ENCODE data around the gene MIP. TPM values are rescaled to one million over a fixed set of nuclear protein-coding genes. Genes with fewer than 3 reads are reported as not detected.

Gene MIP
- total and polyA plus RNA-seq, 10 of the 15 experiments (the other 5 are each of a cell fraction or from before 2014, with no cell fraction given): 0.04 to 0.18 (median 0.11) TPM; not detected in 3

DNA sequence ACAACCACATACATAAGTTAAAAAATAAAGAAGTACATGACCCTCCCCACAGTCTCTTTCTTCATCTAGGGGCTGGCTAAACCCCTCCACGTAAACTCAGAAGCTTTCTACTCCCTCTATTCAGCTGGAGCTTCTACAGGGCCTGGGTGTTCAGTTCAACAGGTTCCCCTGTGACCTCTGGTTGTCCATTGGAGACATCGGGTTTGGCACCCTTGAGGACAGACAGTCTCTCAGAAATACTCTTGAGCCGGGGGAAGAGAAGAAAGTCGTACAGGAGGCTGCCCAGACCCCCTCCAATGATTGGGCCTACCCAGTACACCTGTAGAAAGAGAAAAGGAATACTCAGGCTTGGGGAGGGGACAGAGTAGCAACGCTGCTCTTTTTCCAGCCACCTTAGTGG lies 3.3 kb downstream of the MIP start (continued):
- no peak for TF ChIP-seq ZBTB4 (CRISPR knock-in tag; IDR thresholded peaks at IDR 0.05)
- TF ChIP-seq, protein P1, sequence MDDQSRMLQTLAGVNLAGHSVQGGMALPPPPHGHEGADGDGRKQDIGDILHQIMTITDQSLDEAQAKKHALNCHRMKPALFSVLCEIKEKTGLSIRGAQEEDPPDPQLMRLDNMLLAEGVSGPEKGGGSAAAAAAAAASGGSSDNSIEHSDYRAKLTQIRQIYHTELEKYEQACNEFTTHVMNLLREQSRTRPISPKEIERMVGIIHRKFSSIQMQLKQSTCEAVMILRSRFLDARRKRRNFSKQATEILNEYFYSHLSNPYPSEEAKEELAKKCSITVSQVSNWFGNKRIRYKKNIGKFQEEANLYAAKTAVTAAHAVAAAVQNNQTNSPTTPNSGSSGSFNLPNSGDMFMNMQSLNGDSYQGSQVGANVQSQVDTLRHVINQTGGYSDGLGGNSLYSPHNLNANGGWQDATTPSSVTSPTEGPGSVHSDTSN (IDR thresholded peaks at IDR 0.05; ENCODE audit: insufficient replicate concordance, low read depth, low read length): no peak
- no peak for TF ChIP-seq NFYA (IDR thresholded peaks at IDR 0.05; ENCODE audit: borderline replicate concordance, low read depth, low read length)
- no peak for TF ChIP-seq RUNX3 (IDR thresholded peaks at IDR 0.05; ENCODE audit: low read length)
- TF ChIP-seq, protein P2, sequence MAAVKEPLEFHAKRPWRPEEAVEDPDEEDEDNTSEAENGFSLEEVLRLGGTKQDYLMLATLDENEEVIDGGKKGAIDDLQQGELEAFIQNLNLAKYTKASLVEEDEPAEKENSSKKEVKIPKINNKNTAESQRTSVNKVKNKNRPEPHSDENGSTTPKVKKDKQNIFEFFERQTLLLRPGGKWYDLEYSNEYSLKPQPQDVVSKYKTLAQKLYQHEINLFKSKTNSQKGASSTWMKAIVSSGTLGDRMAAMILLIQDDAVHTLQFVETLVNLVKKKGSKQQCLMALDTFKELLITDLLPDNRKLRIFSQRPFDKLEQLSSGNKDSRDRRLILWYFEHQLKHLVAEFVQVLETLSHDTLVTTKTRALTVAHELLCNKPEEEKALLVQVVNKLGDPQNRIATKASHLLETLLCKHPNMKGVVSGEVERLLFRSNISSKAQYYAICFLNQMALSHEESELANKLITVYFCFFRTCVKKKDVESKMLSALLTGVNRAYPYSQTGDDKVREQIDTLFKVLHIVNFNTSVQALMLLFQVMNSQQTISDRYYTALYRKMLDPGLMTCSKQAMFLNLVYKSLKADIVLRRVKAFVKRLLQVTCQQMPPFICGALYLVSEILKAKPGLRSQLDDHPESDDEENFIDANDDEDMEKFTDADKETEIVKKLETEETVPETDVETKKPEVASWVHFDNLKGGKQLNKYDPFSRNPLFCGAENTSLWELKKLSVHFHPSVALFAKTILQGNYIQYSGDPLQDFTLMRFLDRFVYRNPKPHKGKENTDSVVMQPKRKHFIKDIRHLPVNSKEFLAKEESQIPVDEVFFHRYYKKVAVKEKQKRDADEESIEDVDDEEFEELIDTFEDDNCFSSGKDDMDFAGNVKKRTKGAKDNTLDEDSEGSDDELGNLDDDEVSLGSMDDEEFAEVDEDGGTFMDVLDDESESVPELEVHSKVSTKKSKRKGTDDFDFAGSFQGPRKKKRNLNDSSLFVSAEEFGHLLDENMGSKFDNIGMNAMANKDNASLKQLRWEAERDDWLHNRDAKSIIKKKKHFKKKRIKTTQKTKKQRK (IDR thresholded peaks at IDR 0.05; ENCODE audit: low read depth, low read length): no peak
- TF ChIP-seq, protein P3, sequence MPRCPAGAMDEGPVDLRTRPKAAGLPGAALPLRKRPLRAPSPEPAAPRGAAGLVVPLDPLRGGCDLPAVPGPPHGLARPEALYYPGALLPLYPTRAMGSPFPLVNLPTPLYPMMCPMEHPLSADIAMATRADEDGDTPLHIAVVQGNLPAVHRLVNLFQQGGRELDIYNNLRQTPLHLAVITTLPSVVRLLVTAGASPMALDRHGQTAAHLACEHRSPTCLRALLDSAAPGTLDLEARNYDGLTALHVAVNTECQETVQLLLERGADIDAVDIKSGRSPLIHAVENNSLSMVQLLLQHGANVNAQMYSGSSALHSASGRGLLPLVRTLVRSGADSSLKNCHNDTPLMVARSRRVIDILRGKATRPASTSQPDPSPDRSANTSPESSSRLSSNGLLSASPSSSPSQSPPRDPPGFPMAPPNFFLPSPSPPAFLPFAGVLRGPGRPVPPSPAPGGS (IDR thresholded peaks at IDR 0.05; ENCODE audit: borderline replicate concordance, insufficient read depth, low read depth, low read length, poor library complexity, severe bottlenecking): no peak
- TF ChIP-seq SREBF1 (IDR thresholded peaks at IDR 0.05; ENCODE audit: low read length): no peak
- no peak for TF ChIP-seq MXI1 (IDR thresholded peaks at IDR 0.05; ENCODE audit: low read depth, low read length)
- no peak for TF ChIP-seq MEF2B (IDR thresholded peaks at IDR 0.05; ENCODE audit: partially characterized antibody, poor library complexity, severe bottlenecking)
- TF ChIP-seq TCF3 (IDR thresholded peaks at IDR 0.05; ENCODE audit: borderline replicate concordance, insufficient read depth, low read depth, low read length): no peak
- no peak for TF ChIP-seq GATAD2B (conservative IDR thresholded peaks at IDR 0.05; ENCODE audit: low read depth)

Data from GM12878 (cell line).